ENCODE results near the gene ATR.
"Not testable (repeated sequence)": the region's sequence is repeated elsewhere in the genome, so short reads cannot be mapped to it uniquely, and the experiment has no call there.

Gene ATR

GRCh38 chr3:142574665-142575064 lies 3.9 kb downstream of the ATR start:
- H3K27ac ChIP-seq = no peak overlapping the region
- H3K36me3 ChIP-seq = peaks cover 0 to 8% (median 0%) of the 10 kb centered on the region in 3 donors
- H3K4me3 ChIP-seq = no peak overlapping the region
- intact Hi-C loops (cut with DNase I; ENCODE audit: low total_unique reads) = no loop called here
- no peak for DNase-seq
- peaks cover 0 to 21% (median 9%) of the 10 kb centered on the region in 4 donors for H3K4me1 ChIP-seq
- no peaks in the 10 kb centered on the region for H3K27me3 ChIP-seq
- H3K9me3 ChIP-seq = no peaks in the 10 kb centered on the region
- TF ChIP-seq CTCF (IDR thresholded peaks at IDR 0.05) = no peak

GRCh38 chr3:142574223-142574622 lies 4.3 kb downstream of the ATR start:
- H3K4me1 ChIP-seq = peaks cover 0 to 16% (median 7%) of the 10 kb centered on the region in 4 donors
- H3K4me3 ChIP-seq; H3K27ac ChIP-seq; DNase-seq; H3K9me3 ChIP-seq; intact Hi-C loops (cut with DNase I; ENCODE audit: low total_unique reads); H3K36me3 ChIP-seq; H3K27me3 ChIP-seq: not testable (repeated sequence)

GRCh38 chr3:142569422-142569821 lies 9.1 kb downstream of the ATR start:
- DNase-seq; H3K27ac ChIP-seq; H3K4me1 ChIP-seq; H3K9me3 ChIP-seq; H3K27me3 ChIP-seq; H3K4me3 ChIP-seq; intact Hi-C loops (cut with DNase I; ENCODE audit: low total_unique reads): not testable (repeated sequence)
- peaks cover 0 to 27% (median 10%) of the 10 kb centered on the region in 3 donors for H3K36me3 ChIP-seq

- Histone ChIP-seq H3K27me3 (no peaks in the 10 kb centered on the region), H3K9me3 (no peaks in the 10 kb centered on the region), H3K27ac (no peak overlapping the region), H3K4me3 (no peak overlapping the region), H3K4me1 (no peaks in the 10 kb centered on the region), H3K36me3 (peaks cover 5 to 36% (median 19%) of the 10 kb centered on the region in 3 donors)
- no peak for TF ChIP-seq CTCF (IDR thresholded peaks at IDR 0.05)
- no peak for DNase-seq
- intact Hi-C loops (cut with DNase I; ENCODE audit: low total_unique reads) = no loop called here
Observed at GRCh38 chr3:142568393-142569017, 10.0 kb downstream of the ATR start.

GRCh38 chr3:142566096-142566495 lies 12.4 kb downstream of the ATR start:
- Histone ChIP-seq H3K4me1 (no peaks in the 10 kb centered on the region), H3K36me3 (peaks cover 22 to 45% (median 41%) of the 10 kb centered on the region in 3 donors)
- TF ChIP-seq CTCF (IDR thresholded peaks at IDR 0.05) = no peak

GRCh38 chr3:142563496-142563997 lies 15.0 kb downstream of the ATR start:
- no peak for TF ChIP-seq CTCF (IDR thresholded peaks at IDR 0.05)
- no peaks in the 10 kb centered on the region for H3K27me3 ChIP-seq

More at GRCh38 chr3:142566096-142566495, 12.4 kb downstream of the ATR start:
- H3K4me3 ChIP-seq = no peak overlapping the region
- DNase-seq = no peak
- no peak overlapping the region for H3K27ac ChIP-seq
- intact Hi-C loops (cut with DNase I; ENCODE audit: low total_unique reads) = no loop called here
- H3K9me3 ChIP-seq = no peaks in the 10 kb centered on the region
- no peaks in the 10 kb centered on the region for H3K27me3 ChIP-seq

More at GRCh38 chr3:142563496-142563997, 15.0 kb downstream of the ATR start:
- intact Hi-C loops (cut with DNase I; ENCODE audit: low total_unique reads) = no loop called here
- DNase-seq = no peak
- Histone ChIP-seq H3K36me3 (peaks cover 45 to 60% (median 60%) of the 10 kb centered on the region in 3 donors), H3K4me3 (no peak overlapping the region), H3K9me3 (no peaks in the 10 kb centered on the region), H3K27ac (no peak overlapping the region), H3K4me1 (no peaks in the 10 kb centered on the region)
